Neuronal stem cell (in vitro differentiated cells): ENCODE results near the gene MTARC2.
A peak's percentile ranks its signal among the peaks of the same experiment; 100 is the strongest.

Experiments used
- DNase-seq: peaks from one replicate; pipeline ENCODE4 v3.0.0-alpha.2; 2013; ENCODE audit warnings: low spot score
- H2AFZ ChIP-seq: one replicate; pipeline ENCODE4 v1.6.1; 2013; ENCODE audit warnings: mild to moderate bottlenecking, low read length, inconsistent platforms
- H2AK5ac ChIP-seq: 2 replicates; pipeline ENCODE4 v1.6.1; 2013; ENCODE audit warnings: low read depth, mild to moderate bottlenecking, inconsistent platforms, low read length, moderate library complexity, mixed read lengths
- H2BK120ac ChIP-seq: 2 replicates; pipeline ENCODE4 v1.6.1; 2013; ENCODE audit warnings: low read depth, mild to moderate bottlenecking, inconsistent platforms, low read length, moderate library complexity, mixed read lengths
- H2BK12ac ChIP-seq: one replicate; pipeline ENCODE4 v1.6.1; 2013; ENCODE audit warnings: low read length, inconsistent platforms
- H2BK15ac ChIP-seq: 2 replicates; pipeline ENCODE4 v1.6.1; 2013; ENCODE audit warnings: mild to moderate bottlenecking, low read length, inconsistent platforms, mixed read lengths
- H2BK5ac ChIP-seq: one replicate; pipeline ENCODE4 v1.6.1; 2013; ENCODE audit warnings: inconsistent platforms, mild to moderate bottlenecking, low read length, moderate library complexity
- H3K14ac ChIP-seq: one replicate; pipeline ENCODE4 v1.6.1; 2013; ENCODE audit warnings: low read length, inconsistent platforms
- H3K18ac ChIP-seq: 2 replicates; pipeline ENCODE4 v1.6.1; 2013; ENCODE audit warnings: low read length, inconsistent platforms
- H3K23ac ChIP-seq: 2 replicates; pipeline ENCODE4 v1.6.1; 2013; ENCODE audit warnings: low read depth, mild to moderate bottlenecking, mixed read lengths, low read length, inconsistent platforms; ENCODE audit not compliant: poor library complexity
- H3K27ac ChIP-seq: replicated peaks from 3 replicates; pipeline ENCODE4 v1.5.1; 2013; ENCODE audit warnings: low read length, inconsistent platforms
- H3K27me3 ChIP-seq, 3 experiments: 2 replicates each; pipeline ENCODE4 v1.6.1; 2013; ENCODE audit warnings: low read length in 3 of 3, mild to moderate bottlenecking in 2 of 3, inconsistent platforms in 1 of 3, low read depth in 1 of 3, mixed read lengths in 1 of 3, moderate library complexity in 1 of 3; ENCODE audit not compliant: control insufficient read depth in 3 of 3, insufficient read depth in 3 of 3
- H3K36me3 ChIP-seq, 2 donors: replicated peaks in 1 of 2; 2 replicates each; pipeline ENCODE4 v1.6.1; 2013; ENCODE audit warnings: low read length in 2 of 2; ENCODE audit not compliant: control insufficient read depth in 2 of 2, insufficient read depth in 2 of 2
- H3K4ac ChIP-seq: 2 replicates; pipeline ENCODE4 v1.6.1; 2013; ENCODE audit warnings: inconsistent platforms, mild to moderate bottlenecking, low read length, moderate library complexity
- H3K4me1 ChIP-seq, 2 donors: 1 replicate in 1 of 2; 2 replicates in 1 of 2; pipeline ENCODE4 v1.6.1; 2013; ENCODE audit warnings: low read length in 2 of 2, low read depth in 1 of 2; ENCODE audit not compliant: control insufficient read depth in 2 of 2, insufficient read depth in 1 of 2
- H3K4me2 ChIP-seq: one replicate; pipeline ENCODE4 v1.6.1; 2013; ENCODE audit warnings: mild to moderate bottlenecking, low read length, inconsistent platforms; ENCODE audit not compliant: insufficient read depth, poor library complexity, severe bottlenecking
- H3K4me3 ChIP-seq, 2 donors: 2 replicates each; pipeline ENCODE4 v1.5.1; 2013; ENCODE audit warnings: low read length in 2 of 2, mild to moderate bottlenecking in 2 of 2, inconsistent platforms in 1 of 2, moderate library complexity in 1 of 2
- H3K79me1 ChIP-seq: one replicate; pipeline ENCODE4 v1.6.1; 2013; ENCODE audit warnings: low read depth, mild to moderate bottlenecking, inconsistent platforms, low read length, moderate library complexity
- H3K9ac ChIP-seq: one replicate; pipeline ENCODE4 v1.6.1; 2013; ENCODE audit warnings: mild to moderate bottlenecking, low read depth, low read length, inconsistent platforms; ENCODE audit not compliant: poor library complexity
- H3K9me3 ChIP-seq, 2 donors: replicated peaks in 1 of 2; 2 replicates each; pipeline versions ENCODE3 to v1.6.1; 2013; ENCODE audit warnings: low read length in 2 of 2, mild to moderate bottlenecking in 2 of 2, inconsistent platforms in 1 of 2, low read depth in 1 of 2, mixed read lengths in 1 of 2, moderate library complexity in 1 of 2; ENCODE audit not compliant: control insufficient read depth in 2 of 2, insufficient read depth in 1 of 2
- H4K8ac ChIP-seq: one replicate; pipeline ENCODE4 v1.6.1; 2013; ENCODE audit warnings: low read depth, mild to moderate bottlenecking, inconsistent platforms, low read length, moderate library complexity
- H4K91ac ChIP-seq: one replicate; pipeline ENCODE4 v1.6.1; 2013; ENCODE audit warnings: low read length, low read depth, mild to moderate bottlenecking, inconsistent platforms; ENCODE audit not compliant: poor library complexity
- WGBS, 2 donors: extraction: QIAGEN DNeasy Blood & Tissue Kit; methylation state at CpG; one replicate each; pipeline ENCODE4 v1.1.7; 2013; ENCODE audit warnings: missing lambda C conversion rate in 2 of 2, mixed read lengths in 1 of 2; ENCODE audit not compliant: insufficient read length in 2 of 2, insufficient replicate concordance in 1 of 2; ENCODE audit errors: extremely low coverage in 2 of 2; 5-methylcytosine and 5-hydroxymethylcytosine counted together

Gene MTARC2

GRCh38 chr1:220732137-220732536 lies 16.0 kb upstream of the MTARC2 start:
- no peak overlapping the region for H3K4ac ChIP-seq
- no peak overlapping the region for H2AK5ac ChIP-seq
- no peak overlapping the region for H3K18ac ChIP-seq
- no peak overlapping the region for H4K91ac ChIP-seq
- no peak overlapping the region for H3K4me3 ChIP-seq
- peaks cover 0 to under 1% (median 0%) of the 10 kb centered on the region in 3 experiments for H3K27me3 ChIP-seq
- no peak overlapping the region for H4K8ac ChIP-seq
- no peak overlapping the region for H2BK5ac ChIP-seq
- peak overlapping the region; percentile 96 for H2AFZ ChIP-seq
- peaks cover 0 to 9% of the 10 kb centered on the region in 2 donors for H3K9me3 ChIP-seq
- no peak overlapping the region for H2BK12ac ChIP-seq
- no peak overlapping the region for H2BK15ac ChIP-seq
- no CpG with 5 or more reads among the region's 3 CpGs for WGBS, 2 donors
- no peak overlapping the region for H2BK120ac ChIP-seq
- H3K4me1 ChIP-seq: no peaks in the 10 kb centered on the region
- no peaks in the 10 kb centered on the region for H3K36me3 ChIP-seq
- H3K9ac ChIP-seq: no peak overlapping the region
- H3K4me2 ChIP-seq: no peak overlapping the region
- DNase-seq: no peak
- no peaks in the 10 kb centered on the region for H3K79me1 ChIP-seq
- H3K14ac ChIP-seq: no peak overlapping the region
- no peak overlapping the region for H3K27ac ChIP-seq
- no peak overlapping the region for H3K23ac ChIP-seq

- Histone ChIP-seq H3K79me1 (no peaks in the 10 kb centered on the region), H4K91ac (no peak overlapping the region), H2BK120ac (no peak overlapping the region), H3K9ac (no peak overlapping the region), H3K27me3 (no peaks in the 10 kb centered on the region), H3K9me3 (peaks cover 0 to 9% of the 10 kb centered on the region in 2 donors), H3K4me1 (no peaks in the 10 kb centered on the region), H2BK15ac (no peak overlapping the region), H3K27ac (no peak overlapping the region), H2AK5ac (no peak overlapping the region), H3K4ac (no peak overlapping the region), H3K18ac (no peak overlapping the region), H3K36me3 (no peaks in the 10 kb centered on the region), H2BK5ac (no peak overlapping the region), H3K4me2 (no peak overlapping the region), H3K14ac (no peak overlapping the region), H3K23ac (no peak overlapping the region), H4K8ac (peak overlapping the region; percentile 20), H2AFZ (peak overlapping the region; percentile 96), H3K4me3 (no peak overlapping the region), H2BK12ac (no peak overlapping the region)
- no CpG with 5 or more reads among the region's 7 CpGs for WGBS, 2 donors
- DNase-seq: no peak
Observed at GRCh38 chr1:220732621-220733020, 15.5 kb upstream of the MTARC2 start.

- peak overlapping the region; percentile 96 for H2AFZ ChIP-seq
- H4K91ac ChIP-seq: no peak overlapping the region
- H3K79me1 ChIP-seq: no peaks in the 10 kb centered on the region
- H3K4ac ChIP-seq: no peak overlapping the region
- H2AK5ac ChIP-seq: no peak overlapping the region
- H3K18ac ChIP-seq: no peak overlapping the region
- H3K36me3 ChIP-seq: no peaks in the 10 kb centered on the region
- no peak overlapping the region for H3K4me2 ChIP-seq
- H2BK120ac ChIP-seq: no peak overlapping the region
- H3K4me3 ChIP-seq: no peak overlapping the region
- no peak overlapping the region for H2BK12ac ChIP-seq
- WGBS, 2 donors: no CpG with 5 or more reads among the region's 15 CpGs
- no peak overlapping the region for H3K9ac ChIP-seq
- H3K23ac ChIP-seq: no peak overlapping the region
- H3K14ac ChIP-seq: no peak overlapping the region
- DNase-seq: peak; percentile 65
- no peak overlapping the region for H4K8ac ChIP-seq
- H3K27ac ChIP-seq: no peak overlapping the region
- no peak overlapping the region for H2BK15ac ChIP-seq
- peaks cover 0 to 9% of the 10 kb centered on the region in 2 donors for H3K9me3 ChIP-seq
- no peaks in the 10 kb centered on the region for H3K27me3 ChIP-seq
- H2BK5ac ChIP-seq: no peak overlapping the region
- no peaks in the 10 kb centered on the region for H3K4me1 ChIP-seq
Observed at GRCh38 chr1:220733086-220733601, 15.0 kb upstream of the MTARC2 start.

- Histone ChIP-seq H4K91ac (no peak overlapping the region), H2BK12ac (no peak overlapping the region), H2BK15ac (no peak overlapping the region), H3K18ac (no peak overlapping the region), H3K36me3 (no peaks in the 10 kb centered on the region), H2AFZ (no peak overlapping the region), H2BK5ac (no peak overlapping the region), H3K14ac (no peak overlapping the region), H2BK120ac (no peak overlapping the region), H3K4me3 (no peak overlapping the region), H3K4me1 (no peaks in the 10 kb centered on the region), H3K79me1 (no peaks in the 10 kb centered on the region), H3K27ac (no peak overlapping the region), H2AK5ac (no peak overlapping the region), H3K9ac (no peak overlapping the region), H3K27me3 (no peaks in the 10 kb centered on the region), H3K23ac (no peak overlapping the region), H3K9me3 (peaks cover 0 to 9% of the 10 kb centered on the region in 2 donors), H3K4me2 (no peak overlapping the region), H4K8ac (no peak overlapping the region), H3K4ac (no peak overlapping the region)
- WGBS, 2 donors: no CpG with 5 or more reads among the region's 11 CpGs
- DNase-seq: no peak
Observed at GRCh38 chr1:220734571-220735326, 13.4 kb upstream of the MTARC2 start.
